HCT116 (cell line): ENCODE measurements around the gene MTA2.

Experiments
- CTCF ChIP-seq, 3 experiments: fragments of 200-600 bp in 1 of 3; sonication (generic) in 1 of 3; IDR thresholded peaks in 2 of 3; conservative IDR thresholded peaks in 1 of 3; 2 replicates each; pipeline ENCODE4 v1.5.1; 2012 to 2017; ENCODE audit warnings: low read depth in 2 of 3, low read length in 2 of 3, antibody characterized with exemption in 1 of 3, borderline replicate concordance in 1 of 3, control low read depth in 1 of 3, mild to moderate bottlenecking in 1 of 3, mixed read lengths in 1 of 3, mixed run types in 1 of 3, moderate library complexity in 1 of 3; ENCODE audit not compliant: insufficient read depth in 1 of 3
- POLR2A ChIP-seq: IDR thresholded peaks from 2 replicates; pipeline ENCODE4 v1.7.0; 2011; ENCODE audit warnings: borderline replicate concordance; ENCODE audit not compliant: insufficient read depth, insufficient read length; ENCODE audit errors: extremely low read depth
- POLR2AphosphoS5 ChIP-seq: IDR thresholded peaks from 2 replicates; pipeline ENCODE4 v1.6.1; 2011; ENCODE audit warnings: mild to moderate bottlenecking, low read depth, low read length, moderate library complexity

GRCh38 chr11:62565100-62565802, 36.4 kb downstream of the MTA2 start:
- TF ChIP-seq POLR2AphosphoS5: no peak
- TF ChIP-seq POLR2A: no peak
- no peak for TF ChIP-seq CTCF (IDR thresholded peaks at IDR 0.05 in 2 of 3, conservative IDR thresholded peaks at IDR 0.05 in 1 of 3; ENCODE audit: borderline replicate concordance in 1 of 3, insufficient read depth in 1 of 3, low read depth in 2 of 3, low read length in 2 of 3)
